GM23338 (cell line): ENCODE measurements around the gene CHST11. TPM values are rescaled to one million over a fixed set of nuclear protein-coding genes. Genes with fewer than 3 reads are reported as not detected.

Experiments
- ATAC-seq: fragments of 200-7000 bp; cut with Tn5 transposase; 3 replicates; pipeline ENCODE4 v1.9.1; 2020
- DNase-seq: peaks from one replicate; pipeline ENCODE4 v3.0.0-alpha.2; 2015; ENCODE audit warnings: low spot score
- H2AFZ ChIP-seq: fragments of 200-600 bp; sonication (generic); 2 replicates; pipeline ENCODE4 v1.8.0; 2016; ENCODE audit warnings: antibody characterized with exemption, mild to moderate bottlenecking, moderate library complexity
- H3F3A ChIP-seq: fragments of 200-600 bp; sonication (generic); replicated peaks from 2 replicates; pipeline ENCODE4 v1.8.0; 2017; ENCODE audit warnings: antibody characterized with exemption, mixed run types, low read depth
- H3K27ac ChIP-seq: fragments of 200-600 bp; sonication (generic); 2 replicates; pipeline ENCODE4 v1.6.1; 2016; ENCODE audit warnings: low read depth
- H3K27me3 ChIP-seq: fragments of 200-600 bp; sonication (generic); 2 replicates; pipeline ENCODE4 v1.8.0; 2016; ENCODE audit warnings: mild to moderate bottlenecking, mixed run types, moderate library complexity; ENCODE audit not compliant: insufficient read depth
- H3K36me3 ChIP-seq: fragments of 200-600 bp; sonication (generic); 2 replicates; pipeline ENCODE4 v1.8.0; 2016; ENCODE audit warnings: mild to moderate bottlenecking; ENCODE audit not compliant: insufficient read depth
- H3K4me1 ChIP-seq: fragments of 200-600 bp; sonication (generic); 2 replicates; pipeline ENCODE4 v1.8.0; 2016; ENCODE audit warnings: mild to moderate bottlenecking, moderate library complexity; ENCODE audit not compliant: insufficient read depth
- H3K4me2 ChIP-seq: fragments of 200-600 bp; sonication (generic); 2 replicates; pipeline ENCODE4 v1.7.1; 2017; ENCODE audit warnings: mixed run types
- H3K4me3 ChIP-seq: fragments of 200-600 bp; sonication (generic); 2 replicates; pipeline ENCODE4 v1.6.1; 2016; ENCODE audit warnings: mixed run types
- H3K79me2 ChIP-seq: fragments of 200-600 bp; sonication (generic); replicated peaks from 2 replicates; pipeline ENCODE4 v1.8.0; 2017; ENCODE audit warnings: mild to moderate bottlenecking; ENCODE audit not compliant: insufficient read depth
- H3K9me2 ChIP-seq: fragments of 200-600 bp; sonication (generic); 2 replicates; pipeline ENCODE4 v1.8.0; 2017; ENCODE audit not compliant: insufficient read depth
- H4K20me1 ChIP-seq: fragments of 200-600 bp; sonication (generic); replicated peaks from 2 replicates; pipeline ENCODE4 v1.8.0; 2017; ENCODE audit warnings: mild to moderate bottlenecking; ENCODE audit not compliant: insufficient read depth
- H3K27ac Mint-ChIP-seq: 2 replicates; pipeline ENCODE4 v1.8.0; 2020; ENCODE audit warnings: inconsistent platforms, mild to moderate bottlenecking, moderate library complexity, mixed read lengths
- H3K27me3 Mint-ChIP-seq: 3 replicates; pipeline ENCODE4 v1.8.0; 2022; ENCODE audit warnings: low read depth, mild to moderate bottlenecking, moderate library complexity, mixed read lengths, inconsistent platforms; ENCODE audit not compliant: insufficient read depth, poor library complexity
- H3K36me3 Mint-ChIP-seq: 3 replicates; pipeline ENCODE4 v1.8.0; 2021; ENCODE audit warnings: low read depth, mild to moderate bottlenecking, inconsistent platforms, moderate library complexity, mixed read lengths
- H3K4me1 Mint-ChIP-seq: 3 replicates; pipeline ENCODE4 v1.8.0; 2020; ENCODE audit warnings: mild to moderate bottlenecking, inconsistent platforms, mixed read lengths
- H3K4me3 Mint-ChIP-seq: 3 replicates; pipeline ENCODE4 v1.8.0; 2021; ENCODE audit warnings: moderate library complexity, mild to moderate bottlenecking, inconsistent platforms, mixed read lengths
- H3K9me3 Mint-ChIP-seq: 3 replicates; pipeline ENCODE4 v1.8.0; 2020; ENCODE audit warnings: moderate library complexity, mild to moderate bottlenecking, inconsistent platforms, mixed read lengths
- CREB1 ChIP-seq: fragments of 250-450 bp; sonication (Bioruptor Pico); IDR thresholded peaks from 2 replicates; pipeline ENCODE4 v1.5.0; 2020; ENCODE audit warnings: low read depth, mild to moderate bottlenecking, moderate library complexity
- CTCF ChIP-seq, 2 experiments: fragments of 200-600 bp in 1 of 2; sonication (generic) in 1 of 2; conservative IDR thresholded peaks; 2 replicates each; pipeline versions ENCODE4 v1.5.1 to v1.6.1; 2016 to 2017; ENCODE audit warnings: antibody characterized with exemption in 2 of 2, low read depth in 2 of 2, mild to moderate bottlenecking in 2 of 2, moderate library complexity in 1 of 2
- ETS1 ChIP-seq: IDR thresholded peaks from 2 replicates; pipeline ENCODE4 v1.6.1; 2016; ENCODE audit warnings: antibody characterized with exemption
- EZH2 ChIP-seq: fragments of 200-600 bp; sonication (generic); IDR thresholded peaks from one replicate; pipeline ENCODE4 v1.8.0; 2017; ENCODE audit warnings: antibody characterized with exemption, mild to moderate bottlenecking, low read depth; ENCODE audit not compliant: unreplicated experiment
- EZH2phosphoT487 ChIP-seq: fragments of 200-600 bp; sonication (generic); IDR thresholded peaks from one replicate; pipeline ENCODE4 v1.8.1; 2018; ENCODE audit warnings: antibody characterized with exemption; ENCODE audit not compliant: unreplicated experiment
- JUNB ChIP-seq: IDR thresholded peaks from one replicate; pipeline ENCODE4 v1.6.1; 2016; ENCODE audit warnings: antibody characterized with exemption; ENCODE audit not compliant: unreplicated experiment
- NANOG ChIP-seq: IDR thresholded peaks from 2 replicates; pipeline ENCODE4 v1.6.1; 2016; ENCODE audit warnings: antibody characterized with exemption, borderline replicate concordance
- POLR2AphosphoS5 ChIP-seq: IDR thresholded peaks from 2 replicates; pipeline ENCODE4 v1.6.1; 2016; ENCODE audit warnings: antibody characterized with exemption, low read depth
- REST ChIP-seq: IDR thresholded peaks from one replicate; pipeline ENCODE4 v1.6.1; 2018; ENCODE audit warnings: antibody characterized with exemption; ENCODE audit not compliant: unreplicated experiment
- STAT1 ChIP-seq: IDR thresholded peaks from one replicate; pipeline ENCODE4 v1.6.1; 2016; ENCODE audit warnings: antibody characterized with exemption; ENCODE audit not compliant: unreplicated experiment
- ZNF114 ChIP-seq: fragments of 250-450 bp; sonication (Bioruptor Pico); IDR thresholded peaks from 2 replicates; pipeline ENCODE4 v1.5.0; 2020; ENCODE audit warnings: mild to moderate bottlenecking, moderate library complexity
- ZNF331 ChIP-seq: fragments of 250-450 bp; sonication (Bioruptor Pico); IDR thresholded peaks from 2 replicates; pipeline ENCODE4 v1.5.0; 2020; ENCODE audit warnings: low read depth, mild to moderate bottlenecking, moderate library complexity
- ZNF462 ChIP-seq: fragments of 250-450 bp; sonication (Bioruptor Pico); IDR thresholded peaks from 2 replicates; pipeline ENCODE4 v1.5.0; 2020; ENCODE audit warnings: mild to moderate bottlenecking, moderate library complexity
- polyA plus RNA-seq: library from polyadenylated mRNA; unstranded; fragments of >200 nt; fragmentation: Nextera tagmentation; extraction: Ambion mirVana; gene quantifications from 2 replicates; pipeline ENCODE4 v1.2.1, GENCODE V29; 2016
- total RNA-seq: library from RNA; depleted of rRNA; stranded (reverse); fragments of >200 nt; shearing (Covaris generic); gene quantifications from 2 replicates; pipeline ENCODE4 v1.2.3, GENCODE V29; 2014

The CHST11 gene
- total and polyA plus RNA-seq, 2 experiments from 2014 or later = 7.7 to 25.7 TPM

GRCh38 chr12:104687823-104688573 lies 231.2 kb downstream of the CHST11 start:
- Mint-ChIP-seq H3K4me1 (no peaks in the 10 kb centered on the region), H3K9me3 (peaks cover 7% of the 10 kb centered on the region), H3K27me3 (no peaks in the 10 kb centered on the region), H3K27ac (no peak overlapping the region), H3K36me3 (peaks cover 8% of the 10 kb centered on the region), H3K4me3 (no peak overlapping the region)
- TF ChIP-seq ZNF114 (CRISPR knock-in tag) (no peak), NANOG (no peak), CREB1 (CRISPR knock-in tag) (no peak), ZNF331 (no peak), ZNF462 (CRISPR knock-in tag) (no peak), ETS1 (no peak), CTCF (conservative IDR thresholded peaks at IDR 0.05; ENCODE audit: low read depth in 2 of 2) (no peak), REST (no peak), POLR2AphosphoS5 (no peak), EZH2 (no peak), JUNB (no peak), EZH2phosphoT487 (no peak), STAT1 (no peak)
- Histone ChIP-seq H3F3A (no peaks in the 10 kb centered on the region), H3K9me2 (no peaks in the 10 kb centered on the region), H3K4me1 (no peaks in the 10 kb centered on the region), H3K79me2 (no peaks in the 10 kb centered on the region), H3K4me3 (no peak overlapping the region), H3K4me2 (no peak overlapping the region), H2AFZ (no peak overlapping the region), H3K27me3 (no peaks in the 10 kb centered on the region), H4K20me1 (no peaks in the 10 kb centered on the region; the same call in 1 of the 2 replicates), H3K27ac (no peak overlapping the region), H3K36me3 (no peaks in the 10 kb centered on the region)
- ATAC-seq (no peak), DNase-seq (no peak)
